ENCODE measurements around the gene TOX3. TPM values are rescaled to one million over a fixed set of nuclear protein-coding genes. Genes with fewer than 3 reads are reported as not detected.

TOX3 gene
- total RNA-seq, 1 experiment from 2014 or later, result not detected

DNA sequence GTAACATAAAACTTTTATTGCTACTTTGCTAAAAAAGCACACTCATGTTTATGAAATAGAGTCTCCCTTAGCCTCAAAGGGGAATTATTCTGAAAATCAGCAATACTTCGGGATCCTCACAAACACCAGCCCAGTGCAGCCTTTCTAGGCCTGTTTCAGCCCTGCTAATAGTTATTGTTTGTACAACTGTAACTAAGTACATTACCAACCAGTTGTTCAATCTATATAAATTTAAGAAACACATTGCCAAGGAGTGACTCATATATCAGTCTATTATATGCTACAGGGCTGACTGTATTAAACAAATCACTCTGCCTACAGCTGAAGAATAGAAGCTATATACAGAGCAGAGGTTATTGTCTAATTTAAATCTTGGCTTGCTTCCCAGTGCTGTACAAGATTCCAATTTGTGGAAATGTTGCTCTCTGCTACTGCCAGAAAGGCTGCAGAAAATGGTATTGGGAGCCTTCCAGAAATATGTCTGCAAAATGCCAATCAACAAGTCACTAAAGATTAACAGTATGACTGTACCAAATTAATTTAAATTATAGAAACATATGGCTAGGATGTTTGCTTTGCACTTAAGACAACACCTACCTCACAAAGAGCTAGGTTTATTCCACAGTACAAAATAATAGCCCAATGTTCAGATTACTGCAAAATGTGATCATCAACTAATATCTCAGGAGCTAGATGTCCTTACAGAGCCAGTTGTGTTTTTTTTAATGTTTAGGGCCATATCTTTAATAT lies 49.7 kb downstream of the TOX3 start:
- Histone ChIP-seq H3K36me3 (ENCODE audit: insufficient read depth, low read length) (no peaks in the 10 kb centered on the region), H3K27ac (ENCODE audit: low read length) (no peak overlapping the region), H3K4me2 (ENCODE audit: low read depth, low read length, poor library complexity, severe bottlenecking) (no peak overlapping the region), H3K27me3 (ENCODE audit: low read length) (no peaks in the 10 kb centered on the region), H3K4me1 (ENCODE audit: low read length) (no peaks in the 10 kb centered on the region), H2AFZ (ENCODE audit: low read length) (no peak overlapping the region), H3K9ac (ENCODE audit: low read length) (no peak overlapping the region), H3K9me2 (replicated peaks; ENCODE audit: insufficient read depth, low read length) (no peaks in the 10 kb centered on the region), H3K9me3 (ENCODE audit: low read length) (no peaks in the 10 kb centered on the region), H3K4me3 (ENCODE audit: low read length) (no peak overlapping the region), H4K20me1 (ENCODE audit: insufficient read depth, low read depth, low read length) (no peaks in the 10 kb centered on the region), H3K79me2 (ENCODE audit: low read length) (no peaks in the 10 kb centered on the region)
- DNase-seq, result no peak

DNA sequence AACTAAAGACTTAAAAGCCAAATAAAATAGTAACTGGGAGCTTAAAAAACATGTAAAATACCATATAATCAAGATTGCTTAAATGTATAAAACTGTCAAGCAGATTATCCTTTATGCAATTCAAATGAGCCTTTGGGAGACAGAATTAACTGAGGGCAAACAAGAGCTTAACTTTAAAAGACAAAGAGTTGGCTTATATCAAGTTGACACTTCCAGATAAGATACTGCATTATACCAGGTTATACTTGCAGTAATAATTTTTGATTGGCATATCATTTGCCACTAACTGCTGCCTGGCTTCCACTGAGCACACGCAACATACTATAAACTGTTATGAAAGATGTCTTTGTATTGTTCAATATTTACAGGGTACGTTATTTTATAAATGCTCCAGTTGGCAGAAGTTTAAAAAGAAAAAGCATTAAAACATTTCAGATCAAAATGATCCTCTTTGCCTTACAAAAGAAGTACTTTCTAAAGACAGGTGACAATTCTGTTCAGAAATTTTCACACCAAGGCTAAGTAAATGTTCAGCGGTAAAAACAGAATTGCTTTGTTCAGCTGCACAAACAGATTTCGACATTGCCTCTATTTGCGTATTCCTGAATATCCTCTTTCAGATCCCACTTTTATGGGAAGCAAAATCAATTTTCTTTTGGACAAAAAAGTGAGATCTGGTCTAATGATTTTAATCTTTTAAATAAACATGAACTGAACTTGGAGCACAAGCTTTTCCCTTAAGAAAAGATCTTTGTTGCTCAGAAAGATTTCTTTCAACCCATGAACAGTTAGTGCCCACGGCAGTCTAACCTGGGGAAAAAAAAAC lies 50.7 kb downstream of the TOX3 start:
- no peak overlapping the region for H3K9ac ChIP-seq (ENCODE audit: low read length)
- no peaks in the 10 kb centered on the region for H4K20me1 ChIP-seq (ENCODE audit: insufficient read depth, low read depth, low read length)
- no peaks in the 10 kb centered on the region for H3K27me3 ChIP-seq (ENCODE audit: low read length)
- DNase-seq, result no peak
- no peaks in the 10 kb centered on the region for H3K9me3 ChIP-seq (ENCODE audit: low read length)
- no peak overlapping the region for H3K4me2 ChIP-seq (ENCODE audit: low read depth, low read length, poor library complexity, severe bottlenecking)
- no peaks in the 10 kb centered on the region for H3K79me2 ChIP-seq (ENCODE audit: low read length)
- no peak overlapping the region for H2AFZ ChIP-seq (ENCODE audit: low read length)
- H3K27ac ChIP-seq (ENCODE audit: low read length), result no peak overlapping the region
- H3K4me3 ChIP-seq (ENCODE audit: low read length), result no peak overlapping the region
- no peaks in the 10 kb centered on the region for H3K36me3 ChIP-seq (ENCODE audit: insufficient read depth, low read length)
- no peaks in the 10 kb centered on the region for H3K4me1 ChIP-seq (ENCODE audit: low read length)
- no peaks in the 10 kb centered on the region for H3K9me2 ChIP-seq (replicated peaks; ENCODE audit: insufficient read depth, low read length)

DNA sequence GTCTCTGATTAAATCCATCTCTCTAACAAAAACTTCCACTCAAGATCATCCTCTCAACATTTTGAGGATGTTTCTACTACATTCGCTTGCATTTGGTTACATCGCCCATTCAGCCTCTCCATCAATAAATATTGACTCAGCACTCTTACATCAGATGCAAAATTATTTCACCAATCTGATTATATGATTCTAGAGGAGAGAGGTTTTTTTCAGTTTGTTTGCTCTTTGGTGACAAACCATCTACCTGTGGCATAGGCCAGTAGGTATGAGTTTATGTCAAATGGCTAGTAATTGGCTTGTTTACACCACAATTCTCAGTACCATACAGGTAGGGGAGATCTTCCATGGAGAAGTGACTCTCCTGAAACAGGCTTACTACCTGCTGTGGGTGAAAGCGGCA lies 52.3 kb downstream of the TOX3 start:
- H3K9me2 ChIP-seq (replicated peaks; ENCODE audit: insufficient read depth, low read length), result no peaks in the 10 kb centered on the region
- no peak overlapping the region for H3K9ac ChIP-seq (ENCODE audit: low read length)
- no peaks in the 10 kb centered on the region for H3K79me2 ChIP-seq (ENCODE audit: low read length)
- no peak overlapping the region for H3K4me3 ChIP-seq (ENCODE audit: low read length)
- no peaks in the 10 kb centered on the region for H3K9me3 ChIP-seq (ENCODE audit: low read length)
- no peaks in the 10 kb centered on the region for H3K27me3 ChIP-seq (ENCODE audit: low read length)
- no peaks in the 10 kb centered on the region for H3K36me3 ChIP-seq (ENCODE audit: insufficient read depth, low read length)
- H3K4me2 ChIP-seq (ENCODE audit: low read depth, low read length, poor library complexity, severe bottlenecking), result no peak overlapping the region
- DNase-seq, result no peak
- no peak overlapping the region for H2AFZ ChIP-seq (ENCODE audit: low read length)
- no peaks in the 10 kb centered on the region for H4K20me1 ChIP-seq (ENCODE audit: insufficient read depth, low read depth, low read length)
- H3K27ac ChIP-seq (ENCODE audit: low read length), result no peak overlapping the region
- H3K4me1 ChIP-seq (ENCODE audit: low read length), result no peaks in the 10 kb centered on the region

DNA sequence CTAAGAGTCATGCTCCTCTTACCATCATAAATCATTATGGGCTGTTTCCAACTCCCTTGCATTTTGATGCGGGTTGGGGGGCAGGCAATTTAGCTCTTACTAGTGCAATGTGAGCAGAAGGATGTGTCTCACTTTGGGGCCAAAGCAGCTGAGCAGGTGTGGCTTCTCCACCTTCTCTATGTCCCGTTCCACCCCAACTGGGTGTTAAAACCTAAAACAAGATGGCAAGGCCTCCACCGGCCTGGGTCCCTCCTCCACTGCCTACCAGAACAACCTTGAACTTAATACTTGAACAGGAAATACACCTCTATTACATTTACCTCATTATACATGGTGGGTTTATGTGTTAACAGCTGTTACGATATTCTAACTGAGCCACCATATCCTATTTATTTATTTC lies 52.8 kb downstream of the TOX3 start:
- Histone ChIP-seq H3K36me3 (ENCODE audit: insufficient read depth, low read length) (no peaks in the 10 kb centered on the region), H4K20me1 (ENCODE audit: insufficient read depth, low read depth, low read length) (no peaks in the 10 kb centered on the region), H3K9me2 (replicated peaks; ENCODE audit: insufficient read depth, low read length) (no peaks in the 10 kb centered on the region), H3K9ac (ENCODE audit: low read length) (no peak overlapping the region), H3K4me3 (ENCODE audit: low read length) (no peak overlapping the region), H3K4me1 (ENCODE audit: low read length) (no peaks in the 10 kb centered on the region), H2AFZ (ENCODE audit: low read length) (no peak overlapping the region), H3K79me2 (ENCODE audit: low read length) (no peaks in the 10 kb centered on the region), H3K9me3 (ENCODE audit: low read length) (no peaks in the 10 kb centered on the region), H3K4me2 (ENCODE audit: low read depth, low read length, poor library complexity, severe bottlenecking) (no peak overlapping the region), H3K27ac (ENCODE audit: low read length) (no peak overlapping the region), H3K27me3 (ENCODE audit: low read length) (no peaks in the 10 kb centered on the region)
- no peak for DNase-seq

DNA sequence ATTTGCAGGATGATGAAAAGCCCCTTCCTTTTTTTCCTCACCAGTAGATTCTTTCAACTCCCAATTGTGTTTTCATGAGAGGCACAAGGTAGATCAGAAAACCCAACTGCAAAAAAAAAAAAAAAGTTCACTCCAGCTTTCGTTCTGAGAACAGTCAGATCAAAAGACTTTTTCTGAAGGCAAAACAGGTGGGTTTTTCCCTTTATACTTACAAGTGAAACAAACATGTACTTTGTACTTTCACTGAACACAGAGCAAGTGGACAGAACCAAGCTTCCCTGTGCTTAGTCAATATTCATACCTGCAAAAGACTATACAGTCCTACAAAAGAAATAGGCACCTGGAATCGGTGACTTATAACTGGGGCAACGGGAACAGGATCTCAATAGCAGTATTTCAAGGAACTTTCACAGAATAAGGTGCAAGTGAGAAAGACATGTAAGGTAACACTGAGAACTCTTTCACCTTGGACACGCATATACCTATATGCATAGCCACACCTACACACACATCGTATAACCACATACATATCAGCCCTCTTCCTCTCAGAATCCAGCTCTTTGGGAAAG lies 54.1 kb downstream of the TOX3 start:
- H3K27me3 ChIP-seq (ENCODE audit: low read length), result no peaks in the 10 kb centered on the region
- H3K4me2 ChIP-seq (ENCODE audit: low read depth, low read length, poor library complexity, severe bottlenecking), result no peak overlapping the region
- no peaks in the 10 kb centered on the region for H3K9me2 ChIP-seq (replicated peaks; ENCODE audit: insufficient read depth, low read length)
- DNase-seq, result no peak
- no peaks in the 10 kb centered on the region for H3K79me2 ChIP-seq (ENCODE audit: low read length)
- no peak overlapping the region for H3K9ac ChIP-seq (ENCODE audit: low read length)
- no peaks in the 10 kb centered on the region for H3K36me3 ChIP-seq (ENCODE audit: insufficient read depth, low read length)
- no peaks in the 10 kb centered on the region for H3K9me3 ChIP-seq (ENCODE audit: low read length)
- no peak overlapping the region for H3K4me3 ChIP-seq (ENCODE audit: low read length)
- H3K4me1 ChIP-seq (ENCODE audit: low read length), result no peaks in the 10 kb centered on the region
- no peak overlapping the region for H2AFZ ChIP-seq (ENCODE audit: low read length)
- no peak overlapping the region for H3K27ac ChIP-seq (ENCODE audit: low read length)
- no peaks in the 10 kb centered on the region for H4K20me1 ChIP-seq (ENCODE audit: insufficient read depth, low read depth, low read length)

DNA sequence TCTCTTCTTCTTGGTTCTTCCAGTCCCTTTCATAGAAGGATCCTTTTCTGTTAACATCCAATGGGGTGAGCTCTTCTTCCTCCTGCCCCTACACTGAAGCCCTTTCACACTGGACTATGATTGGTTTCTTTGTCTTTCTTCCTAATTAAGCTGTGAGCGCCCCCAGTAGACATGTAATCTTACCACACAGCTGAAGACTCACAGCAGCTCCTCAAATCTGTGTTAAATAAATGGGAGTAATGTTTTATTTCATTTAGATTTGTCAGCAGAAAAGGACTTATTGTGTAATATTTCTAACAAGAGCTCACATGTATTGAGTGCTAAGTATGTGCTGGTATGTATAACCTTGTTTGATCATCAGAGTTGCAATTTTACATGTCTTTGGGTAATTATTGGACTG lies 55.7 kb downstream of the TOX3 start:
- no peak for DNase-seq
- H3K9me3 ChIP-seq (ENCODE audit: low read length), result no peaks in the 10 kb centered on the region
- H4K20me1 ChIP-seq (ENCODE audit: insufficient read depth, low read depth, low read length), result no peaks in the 10 kb centered on the region
- no peaks in the 10 kb centered on the region for H3K79me2 ChIP-seq (ENCODE audit: low read length)
- no peak overlapping the region for H3K4me2 ChIP-seq (ENCODE audit: low read depth, low read length, poor library complexity, severe bottlenecking)
- H3K9ac ChIP-seq (ENCODE audit: low read length), result no peak overlapping the region
- no peak overlapping the region for H3K27ac ChIP-seq (ENCODE audit: low read length)
- no peak overlapping the region for H3K4me3 ChIP-seq (ENCODE audit: low read length)
- no peak overlapping the region for H2AFZ ChIP-seq (ENCODE audit: low read length)
- H3K9me2 ChIP-seq (replicated peaks; ENCODE audit: insufficient read depth, low read length), result no peaks in the 10 kb centered on the region
- no peaks in the 10 kb centered on the region for H3K36me3 ChIP-seq (ENCODE audit: insufficient read depth, low read length)
- H3K4me1 ChIP-seq (ENCODE audit: low read length), result no peaks in the 10 kb centered on the region
- H3K27me3 ChIP-seq (ENCODE audit: low read length), result no peaks in the 10 kb centered on the region

DNA sequence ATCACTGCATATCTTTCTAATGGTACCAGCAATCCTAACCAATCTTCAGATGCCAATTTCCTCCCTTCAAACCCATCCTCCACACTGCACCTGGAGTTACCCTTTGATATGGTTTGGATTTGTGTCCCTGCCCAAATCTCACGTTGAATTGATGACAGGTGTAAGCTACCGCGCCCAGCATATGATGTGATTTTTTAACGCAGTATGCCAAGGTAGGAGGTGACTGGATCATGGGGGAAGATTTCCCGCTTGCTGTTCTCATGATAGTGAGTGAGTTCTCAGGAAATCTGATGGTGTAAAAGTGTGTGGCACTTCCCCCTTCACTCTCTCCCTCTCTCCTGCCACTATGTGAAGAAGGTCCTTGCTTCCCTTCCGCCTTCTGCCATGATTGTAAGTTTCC lies 57.0 kb downstream of the TOX3 start:
- H3K4me1 ChIP-seq (ENCODE audit: low read length), result no peaks in the 10 kb centered on the region
- H2AFZ ChIP-seq (ENCODE audit: low read length), result no peak overlapping the region
- no peak overlapping the region for H3K4me3 ChIP-seq (ENCODE audit: low read length)
- H3K9ac ChIP-seq (ENCODE audit: low read length), result no peak overlapping the region
- no peaks in the 10 kb centered on the region for H4K20me1 ChIP-seq (ENCODE audit: insufficient read depth, low read depth, low read length)
- no peaks in the 10 kb centered on the region for H3K79me2 ChIP-seq (ENCODE audit: low read length)
- DNase-seq, result no peak
- H3K4me2 ChIP-seq (ENCODE audit: low read depth, low read length, poor library complexity, severe bottlenecking), result no peak overlapping the region
- H3K27me3 ChIP-seq (ENCODE audit: low read length), result no peaks in the 10 kb centered on the region
- no peaks in the 10 kb centered on the region for H3K9me3 ChIP-seq (ENCODE audit: low read length)
- no peak overlapping the region for H3K27ac ChIP-seq (ENCODE audit: low read length)
- H3K36me3 ChIP-seq (ENCODE audit: insufficient read depth, low read length), result no peaks in the 10 kb centered on the region
- H3K9me2 ChIP-seq (replicated peaks; ENCODE audit: insufficient read depth, low read length), result no peaks in the 10 kb centered on the region

DNA sequence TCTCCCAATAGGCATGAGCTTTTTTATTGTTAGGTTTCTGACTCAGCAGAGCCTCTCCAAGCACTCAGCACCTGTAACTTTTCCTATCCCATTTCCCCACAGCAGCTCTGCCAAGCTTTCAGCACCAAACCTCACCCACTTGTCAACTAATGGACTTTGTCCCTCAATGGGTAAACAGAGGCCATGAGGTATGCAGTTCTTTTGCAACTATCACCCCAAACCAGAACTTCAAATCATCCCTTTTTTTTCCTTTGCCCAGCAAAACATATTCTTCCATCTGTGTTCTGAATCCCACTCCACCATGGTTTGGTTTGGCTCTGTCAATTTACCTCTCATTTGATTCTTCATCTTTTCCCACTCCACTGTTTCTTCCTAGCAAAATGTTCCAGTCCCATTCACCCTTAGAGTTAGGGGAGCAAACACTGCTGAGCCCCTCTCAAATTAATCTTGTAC lies 58.1 kb downstream of the TOX3 start:
- no peaks in the 10 kb centered on the region for H3K4me1 ChIP-seq (ENCODE audit: low read length)
- H3K9me2 ChIP-seq (replicated peaks; ENCODE audit: insufficient read depth, low read length), result no peaks in the 10 kb centered on the region
- no peak overlapping the region for H3K27ac ChIP-seq (ENCODE audit: low read length)
- no peaks in the 10 kb centered on the region for H3K36me3 ChIP-seq (ENCODE audit: insufficient read depth, low read length)
- no peak for DNase-seq
- H3K9me3 ChIP-seq (ENCODE audit: low read length), result no peaks in the 10 kb centered on the region
- H3K9ac ChIP-seq (ENCODE audit: low read length), result no peak overlapping the region
- no peaks in the 10 kb centered on the region for H3K79me2 ChIP-seq (ENCODE audit: low read length)
- H2AFZ ChIP-seq (ENCODE audit: low read length), result no peak overlapping the region
- H3K4me3 ChIP-seq (ENCODE audit: low read length), result no peak overlapping the region
- H4K20me1 ChIP-seq (ENCODE audit: insufficient read depth, low read depth, low read length), result no peaks in the 10 kb centered on the region
- H3K4me2 ChIP-seq (ENCODE audit: low read depth, low read length, poor library complexity, severe bottlenecking), result no peak overlapping the region
- H3K27me3 ChIP-seq (ENCODE audit: low read length), result no peaks in the 10 kb centered on the region

All from Karpas-422 (cell line).